ENCODE measurements around the gene EID3. TPM values are rescaled to one million over a fixed set of nuclear protein-coding genes. Genes with fewer than 3 reads are reported as not detected.

Gene EID3
- total RNA-seq, 1 experiment from 2014 or later = 1.2 TPM

Other genes starting within 250 kb of the EID3 start
- 6.7 and 7.1 TPM in 2 replicates for gene HCFC2, start 239.2 kb upstream of the EID3 start, total RNA-seq (2014; rRNA removed; shearing (Covaris generic))
- 25.8 and 27.2 TPM in 2 replicates for gene NFYB, start 165.5 kb upstream of the EID3 start, total RNA-seq (2014; rRNA removed; shearing (Covaris generic))
- 678 and 701 TPM in 2 replicates for gene TXNRD1, start 88.0 kb upstream of the EID3 start, total RNA-seq (2014; rRNA removed; shearing (Covaris generic))
- gene CHST11, start 153.2 kb downstream of the EID3 start, total RNA-seq (2014; rRNA removed; shearing (Covaris generic)) = 2.5 and 3.4 TPM in 2 replicates

Measured in H4 (cell line).